RWPE2 (cell line): ENCODE results near the gene PUM1.

Source experiments
- ATAC-seq: fragments of 200-7000 bp; cut with Tn5 transposase; 3 replicates; pipeline ENCODE4 v1.9.1; 2021; ENCODE audit warnings: low read depth
- DNase-seq: peaks from one replicate; pipeline ENCODE4 v3.0.0-alpha.2; 2020; ENCODE audit warnings: low spot score
- H3K27ac ChIP-seq: fragments of 450-650 bp; 2 replicates; pipeline ENCODE4 v1.5.1; 2017; ENCODE audit warnings: mild to moderate bottlenecking; ENCODE audit not compliant: poor library complexity, severe bottlenecking
- H3K27me3 ChIP-seq: fragments of 250-450 bp; sonication (Bioruptor Pico); 2 replicates; pipeline ENCODE4 v1.5.1; 2021; ENCODE audit warnings: mild to moderate bottlenecking, moderate library complexity; ENCODE audit not compliant: insufficient read depth, poor library complexity, severe bottlenecking
- H3K36me3 ChIP-seq: fragments of 250-450 bp; sonication (Bioruptor Pico); 2 replicates; pipeline ENCODE4 v1.5.1; 2020; ENCODE audit warnings: low read depth, mild to moderate bottlenecking, moderate library complexity
- H3K4me1 ChIP-seq: fragments of 250-450 bp; sonication (Bioruptor Pico); 2 replicates; pipeline ENCODE4 v1.5.1; 2021; ENCODE audit warnings: mild to moderate bottlenecking, moderate library complexity; ENCODE audit not compliant: insufficient read depth, poor library complexity, severe bottlenecking
- H3K4me3 ChIP-seq: fragments of 250-450 bp; sonication (Bioruptor Pico); 2 replicates; pipeline ENCODE4 v1.5.1; 2021; ENCODE audit warnings: mild to moderate bottlenecking, moderate library complexity; ENCODE audit not compliant: severe bottlenecking
- H3K9me3 ChIP-seq: fragments of 250-450 bp; sonication (Bioruptor Pico); 2 replicates; pipeline ENCODE4 v1.5.1; 2021; ENCODE audit warnings: mild to moderate bottlenecking, moderate library complexity; ENCODE audit not compliant: severe bottlenecking
- TF ChIP-seq, protein P1 (sequence below): fragments of 450-650 bp; IDR thresholded peaks from one replicate; pipeline ENCODE4 v1.5.1; 2017; ENCODE audit warnings: mild to moderate bottlenecking, moderate library complexity; ENCODE audit not compliant: poor library complexity, severe bottlenecking

The PUM1 gene

DNA sequence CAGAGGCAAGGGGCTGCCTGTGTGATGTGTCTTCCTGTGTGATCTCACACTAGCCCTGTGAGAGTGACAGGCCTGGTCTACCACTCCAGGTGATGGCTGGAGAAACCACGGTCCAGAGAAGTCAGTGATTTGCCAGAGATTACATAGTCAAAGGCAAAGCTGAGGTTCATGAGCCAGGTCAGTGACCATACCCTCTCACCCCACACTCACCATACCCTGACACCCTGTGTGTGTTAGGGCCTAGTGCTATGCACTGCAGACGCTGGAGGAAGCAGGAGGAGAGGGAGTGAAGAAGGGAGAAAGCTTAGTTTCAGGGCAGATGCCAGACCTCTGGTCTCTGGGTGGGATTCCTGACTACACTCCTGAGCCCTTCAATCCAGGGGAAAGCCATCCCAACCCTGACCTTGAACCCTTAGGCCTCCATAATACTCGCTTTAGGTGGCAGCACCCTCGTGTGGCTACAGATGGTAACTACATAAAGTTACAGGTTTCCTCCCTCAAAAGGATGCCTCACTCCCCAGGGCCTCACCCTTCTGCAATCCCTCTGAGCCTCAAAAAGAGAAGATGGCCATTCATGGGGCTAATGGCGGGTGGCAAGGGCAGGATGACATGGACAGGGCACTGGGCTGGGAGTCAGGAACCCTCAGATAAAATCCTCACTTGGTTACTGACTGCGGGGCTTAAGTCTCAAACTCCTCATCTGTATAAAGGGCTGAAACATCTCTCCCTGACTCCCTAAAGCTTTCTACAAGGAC lies 136.2 kb downstream of the PUM1 start:
- Histone ChIP-seq H3K9me3 (no peaks in the 10 kb centered on the region), H3K4me3 (no peak overlapping the region), H3K27me3 (no peaks in the 10 kb centered on the region), H3K4me1 (peaks cover 7% of the 10 kb centered on the region), H3K36me3 (peaks cover 25% of the 10 kb centered on the region), H3K27ac (no peak overlapping the region)
- TF ChIP-seq, protein P1, sequence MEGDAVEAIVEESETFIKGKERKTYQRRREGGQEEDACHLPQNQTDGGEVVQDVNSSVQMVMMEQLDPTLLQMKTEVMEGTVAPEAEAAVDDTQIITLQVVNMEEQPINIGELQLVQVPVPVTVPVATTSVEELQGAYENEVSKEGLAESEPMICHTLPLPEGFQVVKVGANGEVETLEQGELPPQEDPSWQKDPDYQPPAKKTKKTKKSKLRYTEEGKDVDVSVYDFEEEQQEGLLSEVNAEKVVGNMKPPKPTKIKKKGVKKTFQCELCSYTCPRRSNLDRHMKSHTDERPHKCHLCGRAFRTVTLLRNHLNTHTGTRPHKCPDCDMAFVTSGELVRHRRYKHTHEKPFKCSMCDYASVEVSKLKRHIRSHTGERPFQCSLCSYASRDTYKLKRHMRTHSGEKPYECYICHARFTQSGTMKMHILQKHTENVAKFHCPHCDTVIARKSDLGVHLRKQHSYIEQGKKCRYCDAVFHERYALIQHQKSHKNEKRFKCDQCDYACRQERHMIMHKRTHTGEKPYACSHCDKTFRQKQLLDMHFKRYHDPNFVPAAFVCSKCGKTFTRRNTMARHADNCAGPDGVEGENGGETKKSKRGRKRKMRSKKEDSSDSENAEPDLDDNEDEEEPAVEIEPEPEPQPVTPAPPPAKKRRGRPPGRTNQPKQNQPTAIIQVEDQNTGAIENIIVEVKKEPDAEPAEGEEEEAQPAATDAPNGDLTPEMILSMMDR: peak; percentile 81
- ATAC-seq (peak; percentile 34; the same call in 2 of the 3 replicates), DNase-seq (no peak)

DNA sequence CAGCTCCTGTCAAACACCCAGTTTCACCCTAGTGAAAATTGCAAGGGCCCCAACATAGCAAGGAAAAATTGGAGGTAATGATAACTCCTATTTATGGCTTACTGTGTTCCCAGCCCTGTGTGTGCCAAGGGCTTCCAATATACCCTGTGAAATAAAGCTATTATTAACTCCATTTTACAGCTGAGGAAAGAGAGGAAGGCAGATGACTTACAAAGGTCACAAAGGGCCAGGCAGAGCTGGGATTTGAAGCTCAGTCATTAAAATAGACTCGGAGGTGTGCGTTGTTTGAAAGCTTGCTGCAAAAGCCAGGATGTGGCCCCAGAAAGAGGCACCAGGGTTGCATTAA lies 136.8 kb downstream of the PUM1 start:
- DNase-seq (no peak), ATAC-seq (no peak)
- Histone ChIP-seq H3K4me3 (no peak overlapping the region), H3K27me3 (no peaks in the 10 kb centered on the region), H3K4me1 (peaks cover 4% of the 10 kb centered on the region), H3K9me3 (no peaks in the 10 kb centered on the region), H3K27ac (no peak overlapping the region), H3K36me3 (peaks cover 22% of the 10 kb centered on the region)
- TF ChIP-seq, protein P1: no peak

DNA sequence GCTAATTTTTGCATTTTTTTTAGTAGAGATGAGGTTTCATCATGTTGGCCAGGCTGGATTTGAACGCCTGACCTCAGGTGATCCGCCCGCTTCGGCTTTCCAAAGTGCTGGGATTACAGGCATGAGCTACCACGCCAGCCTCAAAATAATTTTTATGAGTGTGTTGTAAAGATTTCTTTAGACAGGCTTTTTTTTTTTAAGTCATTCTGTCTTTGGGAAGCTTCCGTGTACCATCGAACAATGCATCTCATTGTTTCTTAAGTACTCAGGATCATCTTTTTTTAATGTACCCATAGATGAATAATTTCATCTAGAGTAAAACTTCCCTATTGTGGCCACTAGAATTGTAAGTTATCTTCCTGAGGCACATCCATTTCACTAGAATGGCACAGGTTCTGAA lies 137.3 kb downstream of the PUM1 start:
- H3K36me3 ChIP-seq: peaks cover 16% of the 10 kb centered on the region
- ATAC-seq: no peak
- H3K27me3 ChIP-seq: no peaks in the 10 kb centered on the region
- peaks cover 4% of the 10 kb centered on the region for H3K4me1 ChIP-seq
- no peak for DNase-seq
- H3K9me3 ChIP-seq: no peaks in the 10 kb centered on the region
- no peak overlapping the region for H3K4me3 ChIP-seq
- no peak overlapping the region for H3K27ac ChIP-seq
- TF ChIP-seq, protein P1: no peak

DNA sequence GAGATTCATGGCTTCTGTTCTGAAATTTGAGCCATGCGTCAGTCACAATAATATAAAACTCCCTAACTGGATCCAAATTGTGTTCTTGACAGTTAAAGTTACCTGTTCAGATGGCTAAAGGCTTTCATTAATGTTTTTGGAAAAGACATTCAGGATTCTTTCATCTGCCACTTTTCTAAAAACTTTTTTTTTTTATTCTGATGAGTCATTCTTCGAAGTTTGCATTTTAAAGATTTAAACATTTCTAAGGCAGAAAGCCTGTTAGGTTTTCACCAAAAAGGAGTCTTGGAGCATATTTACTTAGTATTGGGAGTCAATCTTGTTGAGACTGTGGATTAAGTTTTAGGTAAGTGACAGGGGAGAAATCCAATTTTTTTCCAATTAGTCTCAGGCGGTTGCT lies 138.1 kb downstream of the PUM1 start:
- DNase-seq: no peak
- TF ChIP-seq, protein P1: no peak
- H3K27me3 ChIP-seq: no peaks in the 10 kb centered on the region
- peaks cover 10% of the 10 kb centered on the region for H3K36me3 ChIP-seq
- no peak overlapping the region for H3K4me3 ChIP-seq
- H3K9me3 ChIP-seq: no peaks in the 10 kb centered on the region
- peaks cover 4% of the 10 kb centered on the region for H3K4me1 ChIP-seq
- ATAC-seq: no peak
- H3K27ac ChIP-seq: no peak overlapping the region

DNA sequence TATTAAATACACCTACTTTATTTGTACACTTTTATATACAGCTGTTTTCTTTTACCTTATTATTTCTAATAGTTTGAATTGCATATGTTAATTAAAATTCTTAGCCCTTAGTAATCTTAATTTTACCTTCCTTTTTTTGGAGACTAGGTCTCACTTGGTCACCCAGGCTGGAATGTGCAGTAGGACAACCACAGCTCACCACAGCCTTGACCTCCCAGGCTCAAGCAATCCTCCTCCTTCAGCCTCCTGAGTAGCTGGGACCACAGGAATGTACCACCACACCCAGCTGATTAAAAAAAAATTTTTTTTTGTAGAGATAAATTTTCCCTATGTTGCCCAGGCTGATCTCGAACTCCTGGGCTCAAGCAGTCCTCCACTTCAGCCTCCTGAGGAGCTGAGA lies 141.9 kb downstream of the PUM1 start:
- Histone ChIP-seq H3K4me1 (peaks cover 4% of the 10 kb centered on the region), H3K27me3 (no peaks in the 10 kb centered on the region), H3K9me3 (no peaks in the 10 kb centered on the region), H3K4me3 (no peak overlapping the region), H3K36me3 (no peaks in the 10 kb centered on the region), H3K27ac (no peak overlapping the region)
- TF ChIP-seq, protein P1: no peak
- no peak for DNase-seq
- no peak for ATAC-seq
